HAP-1 (cell line): Measurements from ENCODE around the gene B3GNT3.
A peak's percentile ranks its signal among the peaks of the same experiment; 100 is the strongest.

Source experiments
- DNase-seq, 2 experiments: peaks; one replicate each; pipeline ENCODE4 v3.0.0-alpha.2; 2016 to 2020; ENCODE audit warnings: low spot score in 2 of 2
- H3K27me3 ChIP-seq: fragments of 250-450 bp; sonication (Bioruptor Pico); 2 replicates; pipeline ENCODE4 v1.5.1; 2020; ENCODE audit warnings: low read depth, mild to moderate bottlenecking, moderate library complexity
- H3K36me3 ChIP-seq: fragments of 250-450 bp; sonication (Bioruptor Pico); replicated peaks from 2 replicates; pipeline ENCODE4 v1.5.1; 2020; ENCODE audit warnings: mild to moderate bottlenecking
- H3K4me1 ChIP-seq: fragments of 250-450 bp; sonication (Bioruptor Pico); 2 replicates; pipeline ENCODE4 v1.5.1; 2020; ENCODE audit warnings: mild to moderate bottlenecking
- H3K4me3 ChIP-seq: fragments of 250-450 bp; sonication (Bioruptor Pico); 2 replicates; pipeline ENCODE4 v1.5.1; 2020; ENCODE audit warnings: mild to moderate bottlenecking, moderate library complexity
- H3K9me3 ChIP-seq: fragments of 250-450 bp; sonication (Bioruptor Pico); 2 replicates; pipeline ENCODE4 v1.5.1; 2020; ENCODE audit warnings: mild to moderate bottlenecking, moderate library complexity
- in situ Hi-C: fragments of 300-500 bp; cut with MboI; formaldehyde crosslinking; loops from 3 replicates; pipeline ENCODE4 v1.14.3; 2020; ENCODE audit warnings: low sequenced_read_pairs, inconsistent platforms, mixed read lengths

B3GNT3 gene

DNA sequence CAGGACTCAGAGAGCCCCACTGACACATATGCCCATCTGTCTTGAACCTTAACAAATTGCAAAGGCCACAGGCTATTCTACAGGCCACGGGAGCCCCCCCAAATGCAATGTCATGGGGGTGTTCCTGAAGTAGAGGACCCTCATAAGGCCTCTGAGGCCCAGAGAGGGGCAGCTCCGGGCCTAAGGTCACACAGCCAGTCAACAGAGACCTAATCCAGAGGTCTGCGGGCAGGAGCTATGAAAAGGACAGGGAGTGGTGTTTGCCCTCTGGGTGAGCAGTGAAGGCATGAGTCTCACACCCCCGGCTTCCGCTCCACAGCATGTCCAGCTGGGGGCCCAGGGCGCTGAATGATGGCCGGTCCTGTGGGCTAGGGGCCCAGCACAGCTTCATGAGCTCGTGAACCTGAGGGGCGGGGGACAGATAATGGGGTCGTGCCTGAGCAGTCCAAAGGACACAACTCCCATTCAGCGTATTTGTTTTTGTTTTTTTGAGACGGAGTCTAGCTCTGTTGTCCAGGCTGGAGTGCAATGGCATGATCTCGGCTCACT is 31.6 kb downstream of the B3GNT3 start:
- no peaks in the 10 kb centered on the region for H3K9me3 ChIP-seq
- H3K4me3 ChIP-seq: no peak overlapping the region
- H3K4me1 ChIP-seq: no peaks in the 10 kb centered on the region
- no peak for DNase-seq
- H3K36me3 ChIP-seq: no peaks in the 10 kb centered on the region
- in situ Hi-C loops: no loop called here
- H3K27me3 ChIP-seq: no peaks in the 10 kb centered on the region

DNA sequence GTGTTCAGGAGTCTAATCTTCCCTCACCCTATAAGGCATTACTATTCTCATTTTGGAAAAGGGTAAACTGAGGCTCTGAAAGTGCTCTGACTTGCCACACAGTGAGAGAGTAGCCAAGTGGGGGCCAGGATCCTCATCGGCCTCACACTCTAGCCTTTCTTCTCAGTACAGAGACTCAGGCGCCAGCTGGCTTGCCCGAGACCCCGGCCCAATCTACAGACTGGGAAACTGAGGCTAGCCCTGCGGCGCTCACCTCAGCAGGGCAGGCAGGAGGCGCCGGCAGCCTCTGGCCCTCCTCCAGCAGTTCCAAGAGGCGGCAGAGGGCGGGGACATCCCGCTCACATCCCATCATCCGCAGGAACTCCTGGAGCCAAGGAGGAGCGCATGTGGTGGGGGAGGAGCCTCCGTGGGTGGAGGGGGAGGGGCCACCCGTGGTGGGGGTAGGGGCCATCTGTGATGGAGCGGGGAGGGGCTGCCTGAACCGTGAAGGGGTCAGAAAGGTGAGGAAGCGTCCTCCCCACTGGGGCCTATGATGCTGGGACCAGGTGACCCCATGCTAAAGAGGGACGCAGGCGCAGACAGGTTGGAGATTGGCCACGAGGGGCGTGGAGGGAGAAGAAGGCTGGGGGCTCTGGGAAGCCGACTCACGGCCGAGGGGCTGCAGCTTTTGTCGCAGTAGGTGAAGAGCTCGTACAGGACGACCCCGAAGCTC is 35.1 kb downstream of the B3GNT3 start:
- no peak overlapping the region for H3K4me3 ChIP-seq
- H3K9me3 ChIP-seq: no peaks in the 10 kb centered on the region
- H3K4me1 ChIP-seq: no peaks in the 10 kb centered on the region
- DNase-seq: no peak
- H3K27me3 ChIP-seq: no peaks in the 10 kb centered on the region
- in situ Hi-C loops: no loop called here
- no peaks in the 10 kb centered on the region for H3K36me3 ChIP-seq

DNA sequence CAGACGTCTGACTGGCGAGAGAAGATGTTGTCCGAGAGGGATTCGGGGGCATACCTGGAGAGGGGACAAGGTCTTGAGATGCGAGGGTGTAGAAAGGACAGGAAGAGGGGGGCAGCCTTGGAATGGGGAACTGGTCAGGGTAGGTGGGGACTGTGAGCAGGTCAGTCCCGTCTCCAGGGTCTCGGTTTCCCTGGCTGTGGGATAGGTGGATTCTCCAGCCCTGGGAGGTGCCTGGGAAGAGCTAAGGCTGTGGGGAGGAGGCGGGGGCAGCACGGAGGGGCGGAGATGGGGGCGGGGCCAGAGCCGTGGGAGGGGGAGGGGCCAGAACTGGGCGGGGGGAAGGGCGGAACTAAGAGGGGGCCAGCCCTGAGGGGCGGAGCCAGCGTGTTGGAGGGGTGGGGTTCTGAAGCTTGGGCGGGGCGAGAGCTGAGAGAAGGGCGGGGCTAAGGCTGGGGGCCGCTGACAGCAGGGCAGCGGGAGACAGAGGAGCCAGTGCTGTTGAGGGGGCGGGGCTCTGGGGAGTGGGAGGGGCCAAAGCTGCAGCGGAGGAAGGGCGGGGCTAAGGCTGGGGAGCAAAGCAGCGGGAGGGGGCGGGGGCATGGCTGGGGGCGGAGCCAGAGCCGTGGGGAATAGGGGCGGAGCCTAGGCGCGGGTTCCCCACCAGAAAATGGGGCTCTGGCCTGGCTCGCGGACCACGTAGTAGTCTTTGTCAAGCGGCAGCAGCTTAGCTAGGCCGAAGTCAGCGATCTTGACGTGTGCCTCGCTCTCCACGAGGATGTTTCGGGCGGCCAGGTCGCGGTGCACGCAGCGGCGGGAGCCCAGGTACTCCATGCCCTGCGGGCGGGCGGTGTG is 35.9 kb downstream of the B3GNT3 start:
- Histone ChIP-seq H3K9me3 (no peaks in the 10 kb centered on the region), H3K27me3 (no peaks in the 10 kb centered on the region), H3K4me1 (no peaks in the 10 kb centered on the region), H3K4me3 (no peak overlapping the region), H3K36me3 (no peaks in the 10 kb centered on the region)
- peak in 1 of 2 experiments; percentile 75 for DNase-seq
- in situ Hi-C loops: no loop called here

DNA sequence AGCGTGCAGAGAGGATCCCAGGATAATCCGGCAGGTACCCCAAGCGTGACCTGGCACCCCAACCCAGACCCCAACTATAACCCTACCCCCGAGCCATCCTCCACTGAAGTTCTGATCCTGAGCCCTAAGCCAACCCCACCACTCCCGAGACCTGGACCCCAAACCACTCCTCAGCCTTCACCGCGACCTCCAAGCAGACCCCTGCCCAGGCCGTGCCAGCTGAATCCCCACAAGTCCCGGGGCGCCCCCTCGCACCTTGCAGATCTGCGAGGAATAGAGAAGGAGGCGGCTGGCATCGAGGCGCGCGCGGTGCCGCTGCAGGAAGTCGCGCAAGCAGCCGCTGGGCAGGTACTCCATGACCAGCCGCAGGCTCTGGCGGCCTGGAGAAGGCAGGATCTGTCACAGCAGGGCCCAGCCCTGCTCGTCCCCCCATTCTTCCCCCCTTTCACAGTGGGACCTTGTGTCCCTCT is 36.5 kb downstream of the B3GNT3 start:
- Histone ChIP-seq H3K4me1 (no peaks in the 10 kb centered on the region), H3K36me3 (no peaks in the 10 kb centered on the region), H3K9me3 (no peaks in the 10 kb centered on the region), H3K4me3 (no peak overlapping the region), H3K27me3 (no peaks in the 10 kb centered on the region)
- DNase-seq: no peak
- in situ Hi-C loops: no loop called here

DNA sequence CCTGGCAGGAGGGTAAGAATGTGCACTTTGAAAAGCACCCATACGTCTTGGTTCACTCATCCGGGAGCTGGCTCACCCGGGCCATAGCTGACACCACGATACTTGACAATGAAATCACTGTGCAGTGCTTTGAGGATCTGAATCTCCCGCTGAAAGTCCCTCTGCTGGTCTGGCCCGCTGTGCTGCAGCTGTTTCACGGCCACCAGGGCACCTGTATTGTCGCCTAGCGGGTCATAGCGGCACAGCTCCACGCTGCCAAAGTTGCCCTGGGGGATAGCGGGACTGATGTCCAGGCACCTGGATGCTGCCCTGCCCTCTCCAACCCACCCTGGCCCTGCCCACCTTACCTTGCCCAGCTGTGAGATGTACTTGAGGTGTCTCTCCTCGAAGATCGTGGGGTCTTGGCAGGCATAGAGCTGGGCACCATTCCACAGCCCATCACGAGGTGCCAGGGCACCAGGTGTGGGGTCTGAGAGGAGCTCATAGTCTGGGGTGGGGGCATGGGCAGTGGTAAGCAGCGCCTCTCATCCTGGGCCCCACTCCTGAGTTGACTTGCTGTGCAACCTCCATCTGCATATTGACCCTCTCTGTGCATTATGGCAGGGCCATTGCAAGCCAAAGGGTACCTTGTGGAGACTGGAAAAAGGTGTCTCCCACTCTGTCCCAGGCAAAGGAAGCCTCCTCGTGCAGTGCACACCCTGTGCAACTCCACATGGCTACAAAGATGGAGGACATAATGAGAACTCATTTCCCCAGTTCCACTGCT is 37.7 kb downstream of the B3GNT3 start:
- no peak overlapping the region for H3K4me3 ChIP-seq
- H3K9me3 ChIP-seq: no peaks in the 10 kb centered on the region
- no peaks in the 10 kb centered on the region for H3K36me3 ChIP-seq
- no peak for DNase-seq
- no peaks in the 10 kb centered on the region for H3K4me1 ChIP-seq
- no peaks in the 10 kb centered on the region for H3K27me3 ChIP-seq
- in situ Hi-C loops: no loop called here

DNA sequence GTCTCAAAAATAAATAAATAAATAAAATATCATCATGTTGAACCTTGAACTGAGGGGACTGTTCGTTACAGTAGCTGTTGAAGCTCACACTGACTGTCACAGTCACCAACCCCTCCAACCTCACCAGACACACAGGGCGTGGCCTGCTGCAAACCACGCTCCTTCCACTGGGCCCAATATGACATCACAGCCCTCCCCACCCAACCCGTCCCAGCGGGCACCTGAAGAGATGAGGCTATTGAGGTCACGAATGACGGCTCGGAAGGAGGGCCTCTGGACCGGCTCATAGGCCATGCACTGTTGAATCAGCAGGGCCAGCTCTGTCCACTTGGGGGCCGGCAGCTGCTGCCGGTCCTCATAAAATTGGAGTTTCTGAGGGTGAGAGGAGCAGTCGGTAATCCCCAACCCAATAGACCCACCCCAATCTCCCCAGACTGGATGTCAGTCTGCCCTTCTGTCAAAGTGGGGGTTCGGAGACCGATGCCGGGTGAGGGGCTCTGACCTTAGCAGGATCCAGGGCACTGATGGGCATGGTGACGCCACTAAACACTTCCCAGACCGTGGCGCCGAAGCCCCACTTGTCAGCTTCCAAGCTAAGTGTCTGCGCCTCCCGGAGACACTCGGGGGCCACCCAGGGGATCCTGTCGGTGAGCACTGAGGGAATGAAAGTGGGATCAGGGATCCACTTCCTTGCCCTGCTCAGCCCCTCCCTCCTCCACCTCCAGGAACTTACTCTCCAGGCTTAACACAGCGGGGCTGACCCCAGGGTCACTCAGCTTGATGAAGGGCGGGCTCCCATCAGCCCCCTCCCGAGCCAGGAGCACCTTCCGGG is 39.6 kb downstream of the B3GNT3 start:
- Histone ChIP-seq H3K4me3 (no peak overlapping the region), H3K9me3 (no peaks in the 10 kb centered on the region), H3K27me3 (no peaks in the 10 kb centered on the region), H3K4me1 (no peaks in the 10 kb centered on the region), H3K36me3 (no peaks in the 10 kb centered on the region)
- in situ Hi-C loops: no loop called here
- DNase-seq: no peak

DNA sequence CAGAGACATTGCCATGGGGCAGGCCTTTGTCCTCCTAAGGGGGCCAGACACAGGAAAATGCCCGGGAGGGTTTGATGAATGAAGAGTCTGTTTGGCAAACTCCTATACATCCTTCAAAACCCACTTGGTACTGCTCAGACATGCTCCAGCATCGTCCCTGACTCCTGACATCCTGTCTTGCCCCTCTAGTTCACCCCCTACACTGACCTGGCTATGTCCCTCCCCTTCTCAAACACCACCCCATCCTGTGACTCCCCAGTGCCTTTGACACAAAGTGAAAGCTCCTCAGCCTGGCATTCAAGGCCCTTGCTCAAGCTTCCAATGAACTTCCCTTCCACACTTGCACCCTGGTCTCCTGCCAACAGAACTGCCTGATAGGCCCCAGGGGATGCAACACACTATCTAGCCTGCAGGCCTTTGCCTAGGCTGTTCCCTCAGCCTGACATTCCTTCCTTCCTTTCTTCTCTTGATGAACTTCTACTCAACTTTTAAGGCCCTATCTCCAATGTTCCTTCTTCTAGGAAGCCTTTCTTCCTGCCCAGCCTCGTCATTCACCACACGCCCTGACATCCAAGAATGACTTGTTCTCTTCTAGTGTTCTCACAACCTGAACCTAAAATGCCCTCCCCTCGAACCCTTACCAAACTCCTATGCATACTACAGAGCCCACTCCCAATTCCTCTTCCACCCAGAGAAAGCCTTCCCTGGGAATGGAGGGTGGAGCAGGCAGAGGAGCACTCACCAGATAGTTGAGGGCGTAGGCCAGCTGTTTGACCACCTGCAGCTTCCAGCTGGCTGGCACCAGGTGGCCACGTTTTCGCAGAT is 40.5 kb downstream of the B3GNT3 start:
- Histone ChIP-seq H3K4me3 (no peak overlapping the region), H3K9me3 (no peaks in the 10 kb centered on the region), H3K27me3 (no peaks in the 10 kb centered on the region), H3K36me3 (no peaks in the 10 kb centered on the region), H3K4me1 (no peaks in the 10 kb centered on the region)
- in situ Hi-C loops: no loop called here
- DNase-seq: no peak

DNA sequence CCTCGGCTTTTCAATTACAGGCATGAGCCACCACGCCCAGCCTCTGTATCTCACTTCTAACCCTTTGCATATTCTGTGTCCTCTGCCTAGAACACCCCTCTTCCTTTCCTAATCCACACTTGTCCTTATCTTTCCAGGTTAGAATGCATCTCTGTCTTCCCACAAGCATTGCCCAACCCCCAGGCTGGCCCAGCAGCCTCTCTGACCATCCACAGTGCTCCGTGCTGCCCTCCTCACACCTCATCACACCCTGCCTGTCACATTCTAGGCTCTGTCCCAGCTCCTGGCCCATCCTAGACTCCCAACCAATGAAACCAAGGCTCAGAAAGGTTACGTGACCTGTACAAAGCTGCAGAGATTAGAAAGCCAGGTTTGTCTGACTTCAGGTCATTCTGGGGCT is 41.6 kb downstream of the B3GNT3 start:
- no peaks in the 10 kb centered on the region for H3K27me3 ChIP-seq
- no peak for DNase-seq
- no peaks in the 10 kb centered on the region for H3K4me1 ChIP-seq
- in situ Hi-C loops: no loop called here
- no peaks in the 10 kb centered on the region for H3K9me3 ChIP-seq
- H3K4me3 ChIP-seq: no peak overlapping the region
- H3K36me3 ChIP-seq: no peaks in the 10 kb centered on the region

DNA sequence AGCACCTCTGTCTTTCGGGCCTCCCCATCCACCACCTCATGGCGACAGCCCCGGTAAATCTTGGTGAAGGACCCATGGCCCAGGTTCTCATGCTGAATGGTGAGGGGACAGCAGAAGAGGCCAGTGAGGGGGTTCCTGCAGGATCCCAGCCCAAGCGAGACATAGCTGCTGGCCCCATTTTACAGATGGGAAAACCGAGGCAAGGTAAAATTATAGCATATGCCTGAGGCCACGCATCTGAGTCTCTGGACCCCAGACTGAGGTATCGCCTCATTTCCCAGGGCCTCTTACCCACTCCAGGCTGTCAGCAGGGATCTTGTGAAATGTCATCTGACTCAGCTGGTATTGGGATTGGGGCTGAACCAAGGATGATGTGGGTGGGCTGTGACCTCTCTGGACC is 43.0 kb downstream of the B3GNT3 start:
- Histone ChIP-seq H3K27me3 (no peaks in the 10 kb centered on the region), H3K4me3 (no peak overlapping the region), H3K36me3 (no peaks in the 10 kb centered on the region), H3K9me3 (no peaks in the 10 kb centered on the region), H3K4me1 (no peaks in the 10 kb centered on the region)
- no peak for DNase-seq
- in situ Hi-C loops: no loop called here

DNA sequence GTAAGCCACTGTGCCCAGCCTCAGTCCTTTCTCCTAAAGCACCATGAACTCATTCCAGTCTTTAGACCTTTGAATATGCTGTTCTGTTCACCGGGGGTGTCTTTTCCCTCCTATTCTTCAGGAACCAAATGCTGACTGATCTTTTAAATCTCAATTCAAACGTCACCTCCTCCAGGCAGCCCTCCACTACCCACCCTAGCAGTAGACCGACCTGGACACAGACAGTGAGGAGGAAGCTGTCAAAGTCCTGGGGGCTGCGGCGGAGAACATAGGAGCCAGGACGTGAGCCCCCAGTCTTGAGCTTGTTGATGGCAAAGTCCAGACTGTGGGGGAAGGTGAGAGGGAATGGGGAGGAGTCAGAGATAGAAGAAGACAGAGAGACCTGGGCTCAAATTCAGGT is 45.1 kb downstream of the B3GNT3 start:
- Histone ChIP-seq H3K9me3 (no peaks in the 10 kb centered on the region), H3K36me3 (no peaks in the 10 kb centered on the region), H3K27me3 (no peaks in the 10 kb centered on the region), H3K4me3 (no peak overlapping the region), H3K4me1 (no peaks in the 10 kb centered on the region)
- DNase-seq: no peak
- in situ Hi-C loops: no loop called here

DNA sequence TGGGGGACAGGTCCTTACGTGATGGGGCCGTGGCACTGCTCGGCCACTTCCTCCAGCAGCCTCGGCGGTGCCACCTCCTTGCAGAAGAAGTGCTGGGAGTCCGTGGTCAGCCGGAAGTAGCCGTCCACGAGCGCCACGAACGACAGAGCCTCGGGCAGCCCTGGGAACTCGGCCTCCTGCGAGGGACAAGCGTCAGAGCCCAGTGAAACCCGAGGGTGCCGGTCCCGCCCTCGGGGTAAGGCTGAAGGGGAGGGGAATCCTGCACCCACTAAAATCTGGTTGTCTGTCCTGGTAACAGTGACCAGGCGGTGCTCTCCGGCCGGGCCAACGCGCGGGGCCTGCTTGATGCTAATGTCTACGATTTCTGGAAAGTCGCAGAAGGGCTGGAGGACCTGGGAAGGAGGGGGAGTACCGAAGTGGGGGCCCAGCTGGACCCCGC is 46.5 kb downstream of the B3GNT3 start:
- DNase-seq: no peak
- in situ Hi-C loops: no loop called here
- H3K36me3 ChIP-seq: no peaks in the 10 kb centered on the region
- no peaks in the 10 kb centered on the region for H3K4me1 ChIP-seq
- H3K27me3 ChIP-seq: no peaks in the 10 kb centered on the region
- no peak overlapping the region for H3K4me3 ChIP-seq
- H3K9me3 ChIP-seq: no peaks in the 10 kb centered on the region

DNA sequence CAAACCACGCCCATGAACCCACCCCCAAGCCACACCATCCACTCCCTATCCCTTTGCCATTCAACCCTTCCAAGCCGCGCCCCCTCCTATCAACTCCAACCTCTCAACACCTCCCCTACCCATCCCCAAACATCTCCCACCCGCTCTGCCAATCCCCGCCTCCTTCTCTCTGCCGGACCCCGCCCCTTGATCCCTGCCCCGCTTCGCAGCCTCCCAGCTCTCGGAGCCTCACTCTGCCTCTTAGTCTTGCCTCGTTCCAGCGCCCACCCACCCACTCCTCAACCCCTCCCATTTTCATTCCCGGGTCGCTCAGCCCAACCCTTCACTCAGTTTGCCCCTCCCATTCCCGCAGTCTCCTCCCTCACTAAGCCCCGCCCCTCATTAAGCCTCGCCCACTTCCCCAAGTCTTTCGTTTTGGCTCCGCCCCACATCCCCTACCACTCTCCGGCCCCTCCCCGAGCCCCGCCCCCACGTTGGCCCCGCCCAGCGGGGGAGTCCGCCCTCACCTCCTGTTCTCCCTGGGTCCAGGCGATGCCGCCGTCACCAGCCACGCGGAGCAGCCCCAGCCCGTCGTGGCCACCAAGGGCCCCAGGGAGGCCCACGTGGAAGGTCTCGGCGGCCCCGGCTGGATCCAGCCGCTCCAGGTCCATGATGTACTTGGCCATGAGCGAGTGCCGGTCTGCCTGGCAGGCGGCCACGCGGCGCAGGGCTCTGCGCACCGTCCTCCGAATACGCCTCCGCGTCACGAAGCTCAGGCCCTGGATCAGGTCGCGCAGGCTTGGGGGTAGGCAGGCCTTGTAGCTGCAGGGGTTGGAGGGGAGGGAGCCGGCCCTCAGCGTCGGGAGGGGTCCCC is 47.1 kb downstream of the B3GNT3 start:
- H3K36me3 ChIP-seq: no peaks in the 10 kb centered on the region
- no peak overlapping the region for H3K4me3 ChIP-seq
- no peaks in the 10 kb centered on the region for H3K9me3 ChIP-seq
- no peaks in the 10 kb centered on the region for H3K27me3 ChIP-seq
- in situ Hi-C loops: no loop called here
- DNase-seq: peak in 1 of 2 experiments; percentile 85
- no peaks in the 10 kb centered on the region for H3K4me1 ChIP-seq
